Superior temporal gyrus (tissue), 1 donor: ENCODE measurements around the gene FAN1.

ENCODE experiments used
- DNase-seq: peaks from one replicate; pipeline ENCODE4 v3.0.0-alpha.2; 2016; ENCODE audit errors: extremely low spot score

Gene FAN1

GRCh38 chr15:30956216-30957124, 52.8 kb downstream of the FAN1 start:
- DNase-seq: no peak

GRCh38 chr15:30958219-30958618, 54.5 kb downstream of the FAN1 start:
- DNase-seq: no peak

- DNase-seq: no peak
Measured at GRCh38 chr15:30962079-30962478, 58.4 kb downstream of the FAN1 start.

DNA sequence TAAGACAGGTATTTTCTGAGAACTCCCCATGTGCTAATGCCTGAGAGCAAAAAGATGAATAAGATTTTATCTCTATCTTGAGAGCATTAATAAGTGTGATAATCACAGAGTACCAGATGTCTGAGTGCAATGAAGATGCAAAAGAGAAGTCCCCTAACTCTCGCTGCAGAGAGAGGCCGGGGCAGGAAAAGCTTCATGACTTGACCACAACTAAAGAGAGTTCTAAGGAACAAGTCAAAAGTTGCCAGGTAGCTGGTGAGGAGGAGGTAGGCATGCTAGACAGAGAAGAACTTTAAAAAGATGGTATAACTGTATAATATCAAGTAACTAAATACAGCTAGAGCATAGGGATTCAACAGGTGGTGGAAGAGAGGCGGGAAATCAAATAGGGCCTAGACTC, 58.9 kb downstream of the FAN1 start:
- DNase-seq: no peak

- no peak for DNase-seq
Measured at GRCh38 chr15:30963681-30964080, 60.0 kb downstream of the FAN1 start.

- DNase-seq: no peak
Measured at GRCh38 chr15:30969724-30970123, 66.0 kb downstream of the FAN1 start.

DNA sequence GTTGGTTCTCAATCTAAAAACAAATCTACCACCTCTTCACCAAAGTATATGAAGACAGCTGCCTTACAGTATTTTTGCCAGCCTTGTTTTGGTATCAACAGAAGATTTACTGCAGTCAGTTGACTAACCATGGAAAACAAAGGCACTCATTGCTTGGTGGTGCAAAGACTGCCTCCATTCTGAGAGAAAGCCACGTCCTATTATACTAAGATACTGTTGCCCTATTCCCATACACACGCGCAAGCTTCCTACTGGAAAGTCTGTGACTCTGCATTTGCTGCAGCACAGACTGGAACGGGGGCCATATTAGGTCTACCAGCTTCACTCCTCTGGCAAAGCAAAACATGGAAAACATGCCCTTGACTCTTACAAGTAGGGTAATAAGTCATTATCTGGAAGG, 69.7 kb downstream of the FAN1 start:
- DNase-seq: peak; percentile 82

DNA sequence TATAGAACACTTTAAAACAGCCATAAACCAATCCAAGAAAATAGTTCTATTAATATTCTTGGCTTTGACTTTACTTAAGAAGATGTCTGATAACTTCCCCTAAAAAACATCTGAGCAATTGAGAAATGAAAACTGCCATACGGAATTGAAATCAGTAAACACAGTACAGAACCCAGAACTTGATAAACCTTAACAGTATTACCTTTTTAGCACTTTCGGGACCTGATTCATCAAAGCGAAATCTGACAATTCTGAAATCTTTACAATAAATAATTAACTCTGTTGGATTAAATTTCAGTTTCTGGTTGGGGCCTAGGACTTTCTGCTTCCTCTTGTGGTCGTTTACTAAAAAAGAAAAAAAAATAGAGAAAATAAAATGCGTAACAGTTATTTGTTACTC, 70.4 kb downstream of the FAN1 start:
- no peak for DNase-seq

DNA sequence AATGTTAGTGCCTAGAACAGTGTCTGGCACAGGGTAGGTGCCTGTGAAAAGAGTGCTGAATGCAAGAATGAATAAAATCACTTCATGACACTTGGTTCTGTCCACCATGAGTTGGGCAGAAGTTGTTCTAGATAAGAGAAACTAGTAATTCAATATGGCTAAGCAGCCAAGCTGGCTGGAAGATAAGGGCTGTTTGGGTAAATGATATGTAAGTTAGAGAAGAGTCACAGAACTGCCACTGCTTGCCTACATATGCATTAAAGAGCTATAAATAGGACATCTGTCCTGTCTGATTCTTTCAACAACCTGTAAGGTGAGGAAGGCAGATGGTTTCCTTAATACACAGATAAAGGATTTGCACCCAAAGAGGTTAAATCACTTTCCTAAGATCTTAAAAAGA, 74.6 kb downstream of the FAN1 start:
- peak; percentile 11 for DNase-seq

- peak; percentile 12 for DNase-seq
Measured at GRCh38 chr15:30979457-30979856, 75.7 kb downstream of the FAN1 start.

GRCh38 chr15:30984118-30984517, 80.4 kb downstream of the FAN1 start:
- DNase-seq: no peak

GRCh38 chr15:30984542-30984941, 80.8 kb downstream of the FAN1 start:
- peak; percentile 91 for DNase-seq

GRCh38 chr15:30985081-30985531, 81.4 kb downstream of the FAN1 start:
- peak; percentile 68 for DNase-seq

DNA sequence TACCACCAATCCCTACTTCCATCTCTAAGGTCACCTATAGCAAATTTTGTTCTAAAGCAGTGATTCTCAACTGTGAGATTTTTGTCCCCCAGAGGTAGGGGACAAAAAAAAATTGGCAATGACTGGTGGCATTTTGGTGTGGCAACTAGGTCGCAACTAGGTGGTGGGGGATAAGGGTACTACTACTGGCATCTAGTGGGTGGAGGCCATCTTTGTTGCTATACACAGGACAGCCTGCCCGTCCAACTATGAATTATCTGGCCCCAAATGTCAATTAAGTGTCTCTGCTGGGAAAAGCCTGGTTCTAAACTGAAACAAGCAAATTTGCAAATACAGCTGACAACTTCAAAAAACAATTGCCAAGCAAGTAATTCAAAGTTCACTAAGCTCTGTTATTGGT, 86.3 kb downstream of the FAN1 start:
- no peak for DNase-seq

- DNase-seq: peak; percentile 56
Measured at GRCh38 chr15:30990446-30991254, 86.9 kb downstream of the FAN1 start.

GRCh38 chr15:30991255-30992235, 87.8 kb downstream of the FAN1 start, which contains the start of gene MTMR10:
Gene MTMR10 (minus strand): TSS chr15:30991628. CDS start chr15:30991506, 122 bp downstream.
- DNase-seq: peak; percentile 70

- no peak for DNase-seq
Measured at GRCh38 chr15:30992249-30992864, 88.6 kb downstream of the FAN1 start.
